NCI-H187 treated with DMSO at 0.1 percent for 48 hours (cell line): Measurements from ENCODE around the gene ATRNL1.
"Not testable (repeated sequence)": the region's sequence is repeated elsewhere in the genome, so short reads cannot be mapped to it uniquely, and the experiment has no call there.

ENCODE experiments used
- DNase-seq: peaks from one replicate; lab custom pipeline; 2025; lab: John Stamatoyannopoulos, UW

Gene ATRNL1

DNA sequence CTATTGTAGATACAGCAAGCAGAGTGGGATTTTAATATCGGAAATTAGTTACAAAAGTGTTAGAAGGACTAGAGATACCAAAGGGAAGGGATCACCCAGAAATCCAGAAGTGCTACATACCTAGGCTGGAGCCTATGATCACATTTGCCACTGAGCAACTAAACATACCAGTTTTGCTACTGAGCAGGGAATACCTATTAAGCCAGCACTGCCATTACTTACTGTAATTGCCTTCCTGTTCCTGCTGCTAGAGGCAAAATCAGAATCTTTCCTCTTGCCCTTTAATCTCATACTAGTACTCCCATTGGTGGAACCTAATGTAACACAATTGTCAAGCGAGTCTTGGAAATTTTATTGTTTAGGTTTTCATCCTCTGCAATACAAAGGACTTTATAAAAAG lies 121.7 kb downstream of the ATRNL1 start:
- DNase-seq = no peak

DNA sequence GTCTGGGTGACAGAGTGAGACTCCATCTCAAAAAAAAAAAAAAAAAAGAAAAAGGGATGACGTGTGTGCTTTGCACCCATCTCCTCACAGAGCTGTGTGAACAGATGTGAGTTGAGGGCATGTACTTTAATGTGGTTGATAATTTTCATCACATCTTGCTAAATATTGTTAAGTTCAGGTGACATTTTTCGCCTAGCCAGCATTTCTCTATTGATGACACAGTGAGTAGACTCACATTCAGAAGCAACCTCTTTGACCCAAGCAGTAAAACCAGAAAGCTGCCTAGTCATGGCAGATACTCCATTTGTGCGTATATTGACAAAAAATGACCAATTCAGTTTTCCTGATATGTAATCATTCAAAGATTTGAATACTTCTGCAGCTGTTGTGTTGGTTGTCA lies 126.0 kb downstream of the ATRNL1 start:
- DNase-seq = no peak

DNA sequence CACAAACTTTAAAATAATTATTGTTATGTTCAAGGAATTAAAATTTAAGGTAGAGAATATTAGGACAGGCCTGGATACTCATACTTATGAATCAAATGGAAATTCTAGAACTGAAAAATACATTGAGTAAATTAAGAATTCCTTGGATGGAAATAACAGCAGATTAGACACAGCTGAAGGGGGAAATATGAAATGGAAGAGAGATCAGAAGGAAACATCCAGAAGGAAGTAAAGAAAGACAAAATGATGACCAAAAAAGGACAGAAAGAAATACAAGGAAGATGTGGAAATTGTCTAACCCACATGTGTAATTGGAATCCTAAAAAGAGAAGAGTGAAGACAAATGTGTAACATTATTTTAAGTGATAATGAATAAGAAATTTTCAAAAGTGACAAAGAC lies 128.9 kb downstream of the ATRNL1 start:
- no peak for DNase-seq

DNA sequence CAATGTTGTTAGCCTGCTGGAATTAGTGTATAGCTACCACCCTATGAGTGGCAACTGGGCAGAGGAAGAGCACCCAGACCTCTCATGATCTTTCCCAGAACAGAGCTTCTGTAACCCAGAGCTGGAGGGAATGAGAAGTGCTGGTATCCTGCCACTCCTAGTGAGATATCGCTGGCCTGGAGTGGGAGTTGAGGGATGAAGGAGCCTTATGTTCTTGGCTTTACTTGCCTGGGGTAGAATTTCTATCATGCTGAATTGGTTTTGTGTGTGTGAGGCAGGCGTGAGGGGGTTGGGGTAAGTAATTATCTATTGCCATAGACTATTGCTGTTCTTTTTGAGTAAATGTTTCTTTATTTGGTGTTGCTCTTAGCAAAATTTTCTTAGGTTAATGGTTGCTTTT lies 146.6 kb downstream of the ATRNL1 start:
- DNase-seq = no peak

DNA sequence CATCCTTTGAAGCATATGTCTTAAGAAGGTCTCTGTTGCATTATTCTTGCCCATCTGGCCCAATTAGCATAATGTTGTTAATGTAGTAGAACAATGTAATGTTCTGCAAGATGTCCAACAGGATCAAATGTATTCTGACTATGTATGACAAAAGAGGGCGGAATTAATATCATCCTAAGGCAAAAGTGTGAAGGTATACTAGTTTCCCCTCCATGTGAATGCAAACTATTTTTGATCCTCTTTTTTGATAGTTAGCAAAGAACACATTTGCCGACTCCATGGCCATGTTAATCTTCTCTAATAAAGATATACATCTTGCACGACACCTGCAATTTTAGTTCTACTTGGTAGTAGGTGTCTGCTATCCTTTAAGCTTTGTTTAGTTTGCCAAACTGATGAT lies 157.6 kb downstream of the ATRNL1 start:
- DNase-seq = no peak

DNA sequence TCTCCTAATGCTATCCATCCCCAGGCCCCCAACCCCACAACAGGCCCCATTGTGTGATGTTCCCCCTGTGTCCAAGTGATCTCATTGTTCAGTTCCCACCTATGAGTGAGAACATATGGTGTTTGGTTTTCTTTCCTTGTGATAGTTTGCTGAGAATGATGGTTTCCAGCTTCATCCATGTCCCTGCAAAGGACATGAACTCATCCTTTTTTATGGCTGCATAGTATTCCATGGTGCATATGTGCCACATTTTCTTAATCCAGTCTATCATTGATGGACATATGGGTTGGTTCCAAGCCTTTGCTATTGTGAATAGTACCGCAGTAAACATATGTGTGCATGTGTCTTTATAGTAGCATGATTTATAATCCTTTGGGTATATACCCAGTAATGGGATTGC lies 160.6 kb downstream of the ATRNL1 start:
- not testable (repeated sequence) for DNase-seq

DNA sequence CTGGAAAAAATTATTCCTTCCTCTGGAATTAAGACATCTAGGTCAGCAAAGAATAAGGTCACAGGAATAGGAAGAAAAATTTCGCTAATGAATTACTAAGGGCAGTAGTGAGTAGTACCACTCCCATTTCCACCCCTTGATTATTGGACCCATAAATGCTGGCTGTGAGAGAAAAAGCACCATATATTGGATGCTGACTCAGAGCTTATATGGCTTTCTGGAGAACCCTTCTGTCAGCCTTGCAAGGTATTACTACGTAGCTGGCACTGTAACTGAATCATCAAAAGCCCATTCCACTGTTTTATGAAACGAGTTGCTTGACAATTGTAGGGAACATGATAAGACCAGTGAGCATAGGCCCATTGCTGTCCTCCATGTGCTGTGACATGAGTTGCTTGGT lies 179.3 kb downstream of the ATRNL1 start:
- no peak for DNase-seq

DNA sequence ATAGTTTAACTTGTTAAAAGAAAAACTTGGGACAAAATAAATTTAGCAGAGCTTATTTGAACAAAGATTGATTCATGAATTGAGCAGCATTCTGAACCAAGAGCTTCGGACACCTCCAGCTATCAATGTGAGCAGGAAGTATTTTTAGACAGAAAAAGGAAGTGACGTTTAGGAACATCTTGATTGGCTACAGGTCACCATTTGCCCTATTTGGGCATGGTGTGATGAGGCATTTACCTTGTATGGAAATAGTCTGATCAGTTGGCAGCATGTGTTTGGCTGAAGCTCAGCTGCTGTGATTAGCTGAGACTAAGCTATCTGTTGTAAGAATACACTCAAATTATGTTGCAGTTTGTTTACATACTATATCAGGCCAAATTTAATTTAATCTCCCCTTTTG lies 185.1 kb downstream of the ATRNL1 start:
- no peak for DNase-seq

DNA sequence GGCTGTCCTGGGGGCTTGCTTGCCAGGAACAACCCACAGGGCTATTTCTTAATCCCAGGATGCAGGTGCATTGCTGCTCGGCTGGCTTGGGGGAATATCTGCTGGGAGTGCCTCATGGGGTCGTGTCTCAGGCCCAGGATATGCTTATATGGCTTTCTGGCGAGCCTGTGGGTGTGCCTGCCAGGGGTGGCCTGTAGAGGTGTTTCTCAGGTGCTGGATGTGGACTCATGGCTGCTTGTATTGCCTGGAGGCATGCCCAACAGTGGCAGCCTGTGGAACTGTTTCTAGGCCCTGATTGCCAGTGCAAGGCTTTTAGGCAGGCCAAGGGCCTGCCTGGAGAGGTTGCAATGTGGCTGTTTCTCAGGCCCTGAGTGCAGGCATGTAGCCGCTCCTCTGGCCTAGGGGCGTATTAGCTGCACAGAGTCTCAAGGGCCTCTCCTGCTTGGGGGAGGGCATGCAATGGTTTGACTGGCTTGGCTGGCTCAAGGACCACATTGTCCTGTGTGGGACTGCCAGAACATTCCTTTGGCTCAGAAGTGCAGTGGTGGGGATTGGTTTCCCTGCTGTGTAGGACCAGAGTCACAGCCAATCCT lies 202.1 kb downstream of the ATRNL1 start:
- no peak for DNase-seq

DNA sequence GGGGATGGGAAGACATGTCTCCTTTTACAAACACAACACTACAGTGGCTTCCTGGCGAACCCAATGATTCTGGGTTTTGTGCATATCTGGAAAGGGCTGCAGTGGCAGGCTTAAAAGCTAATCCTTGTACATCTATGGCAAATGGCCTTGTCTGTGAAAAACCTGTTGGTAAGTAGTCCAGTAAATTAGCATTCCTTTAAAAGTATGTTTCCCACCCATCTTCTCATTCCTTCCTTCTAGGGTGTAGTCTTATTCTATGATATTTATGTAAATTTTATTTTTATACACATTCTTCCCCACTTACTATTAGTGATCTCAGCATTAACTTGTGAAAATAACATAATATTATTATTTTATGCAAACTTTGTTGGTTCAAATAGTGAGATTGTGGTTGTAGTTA lies 206.9 kb downstream of the ATRNL1 start:
- DNase-seq = no peak

DNA sequence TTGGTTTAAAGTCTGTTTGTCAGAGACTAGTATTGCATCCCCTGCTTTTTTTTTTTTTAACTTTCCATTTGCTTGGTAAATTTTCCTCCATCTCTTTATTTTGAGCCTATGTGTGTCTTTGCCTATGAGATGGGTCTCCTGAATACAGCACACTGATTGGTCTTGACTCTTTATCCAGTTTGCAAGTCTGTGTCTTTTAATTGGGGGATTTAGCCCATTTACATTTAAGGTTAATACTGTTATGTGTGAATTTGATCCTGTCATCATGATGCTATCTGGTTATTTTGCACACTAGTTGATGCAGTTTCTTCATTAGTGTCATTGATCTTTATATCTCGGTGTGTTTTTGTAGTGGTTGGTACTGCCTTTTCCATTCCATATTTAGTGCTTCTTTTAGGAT lies 226.5 kb downstream of the ATRNL1 start:
- not testable (repeated sequence) for DNase-seq

DNA sequence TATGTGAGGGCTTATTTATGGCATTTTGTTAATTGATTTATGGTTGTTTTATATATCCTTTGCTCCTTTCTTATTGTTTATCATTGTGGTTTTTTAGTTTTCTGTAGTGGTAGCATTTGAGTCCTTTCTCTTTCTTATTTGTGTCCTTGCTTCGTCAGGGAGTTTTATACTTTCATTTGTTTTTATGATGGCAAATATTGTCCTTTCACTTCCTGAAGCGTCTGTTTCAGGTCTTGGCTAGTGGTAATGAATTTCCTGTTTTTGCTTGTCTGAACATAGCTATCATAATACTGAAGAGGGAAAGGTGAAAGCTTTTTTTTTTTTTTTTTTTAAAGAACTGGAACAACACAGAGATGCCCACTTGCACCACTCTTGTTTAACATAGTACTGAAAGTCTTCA lies 228.2 kb downstream of the ATRNL1 start:
- no peak for DNase-seq

DNA sequence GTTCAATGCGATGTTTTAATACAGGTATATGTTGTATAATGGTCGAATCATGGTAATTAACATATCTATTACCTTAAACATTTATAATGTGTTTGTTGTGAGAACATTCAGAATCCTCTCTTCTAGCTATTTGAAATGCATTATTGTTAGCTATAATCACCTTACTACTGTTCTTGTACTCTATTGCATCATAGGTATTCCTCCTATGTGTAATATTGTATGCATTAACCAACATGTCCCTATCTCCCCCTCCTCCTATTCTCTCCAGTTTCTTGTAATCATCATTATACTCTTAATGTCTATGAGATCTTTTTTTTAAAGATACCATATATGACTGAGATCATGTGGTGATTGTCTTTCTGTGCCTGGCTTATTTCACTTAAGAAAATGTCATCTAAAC lies 235.2 kb downstream of the ATRNL1 start:
- DNase-seq = no peak

DNA sequence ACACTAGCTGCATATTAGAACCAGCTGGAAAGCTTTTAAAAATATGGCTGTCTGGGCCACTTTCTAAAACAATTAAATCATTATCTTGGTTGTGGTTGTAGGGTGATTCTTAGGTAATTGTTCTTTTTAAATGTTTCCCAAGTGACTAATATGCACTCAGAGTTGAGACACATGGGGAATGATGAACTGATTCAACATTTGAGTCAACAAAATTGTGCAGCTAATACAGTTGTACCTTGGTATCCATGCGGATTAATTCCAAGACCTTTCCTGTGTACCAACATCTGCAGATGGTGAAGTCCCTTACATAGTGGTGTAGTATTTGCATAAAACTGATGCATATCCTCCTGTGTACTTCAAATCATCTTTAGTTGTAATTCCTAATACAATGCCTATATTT lies 242.2 kb downstream of the ATRNL1 start:
- no peak for DNase-seq

DNA sequence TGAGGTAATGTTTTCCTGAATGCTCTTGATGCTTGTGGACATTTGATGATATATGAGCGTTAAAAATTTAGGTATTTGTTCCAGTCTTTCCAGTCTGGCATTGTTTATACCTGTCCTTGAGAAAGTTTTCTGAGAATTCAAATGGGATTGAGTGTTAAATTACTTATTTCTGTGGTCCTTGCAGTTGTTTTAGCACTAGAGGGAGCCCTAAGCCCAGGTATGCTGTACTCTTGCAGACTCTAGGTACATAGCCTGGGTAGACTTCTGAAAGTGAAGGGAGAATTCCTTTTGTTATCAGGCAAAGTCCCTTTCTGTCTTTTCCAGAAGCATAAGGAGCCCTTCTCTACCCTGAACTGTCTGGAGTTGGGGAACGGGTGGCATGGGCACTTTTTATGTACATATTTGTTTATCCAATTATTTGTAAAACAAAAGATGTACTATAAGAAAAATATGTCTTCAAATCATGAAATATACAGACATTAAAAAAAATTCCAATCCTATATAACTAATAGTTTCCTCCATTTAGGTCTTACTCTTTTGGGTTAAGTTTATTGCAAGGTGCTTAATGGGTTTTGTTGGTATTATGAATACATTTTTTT lies 262.1 kb downstream of the ATRNL1 start:
- no peak for DNase-seq

DNA sequence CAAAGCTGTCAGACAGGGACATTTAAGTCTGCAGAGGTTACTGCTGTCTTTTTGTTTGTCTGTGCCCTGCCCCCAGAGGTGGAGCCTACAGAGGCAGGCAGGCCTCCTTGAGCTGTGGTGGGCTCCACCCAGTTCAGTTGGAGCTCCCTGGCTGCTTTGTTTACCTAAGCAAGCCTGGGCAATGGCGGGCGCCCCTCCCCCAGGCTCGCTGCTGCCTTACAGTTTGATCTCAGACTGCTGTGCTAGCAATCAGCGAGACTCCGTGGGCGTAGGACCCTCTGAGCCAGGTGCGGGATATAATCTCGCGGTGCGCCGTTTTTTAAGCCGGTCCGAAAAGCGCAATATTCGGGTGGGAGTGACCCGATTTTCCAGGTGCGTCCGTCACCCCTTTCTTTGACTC lies 274.8 kb downstream of the ATRNL1 start:
- DNase-seq = not testable (repeated sequence)

DNA sequence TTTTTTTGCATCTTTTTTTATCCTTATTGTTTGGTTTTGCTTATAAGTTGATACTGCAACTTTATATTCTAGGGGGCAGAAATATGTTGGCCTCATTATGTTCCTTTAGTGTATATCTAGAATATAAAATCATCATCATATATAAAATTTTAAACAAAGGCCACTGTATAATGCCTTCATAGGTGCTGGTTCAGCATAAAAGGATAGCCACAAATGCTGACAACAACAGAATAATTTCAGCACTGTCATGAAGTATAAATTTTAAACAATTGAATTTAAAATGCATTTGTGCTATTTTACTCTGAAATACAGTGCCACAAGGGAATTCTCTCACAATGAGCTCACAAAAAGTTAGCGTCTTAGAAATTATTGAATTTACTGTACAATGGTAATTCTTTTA lies 285.9 kb downstream of the ATRNL1 start:
- DNase-seq = no peak

DNA sequence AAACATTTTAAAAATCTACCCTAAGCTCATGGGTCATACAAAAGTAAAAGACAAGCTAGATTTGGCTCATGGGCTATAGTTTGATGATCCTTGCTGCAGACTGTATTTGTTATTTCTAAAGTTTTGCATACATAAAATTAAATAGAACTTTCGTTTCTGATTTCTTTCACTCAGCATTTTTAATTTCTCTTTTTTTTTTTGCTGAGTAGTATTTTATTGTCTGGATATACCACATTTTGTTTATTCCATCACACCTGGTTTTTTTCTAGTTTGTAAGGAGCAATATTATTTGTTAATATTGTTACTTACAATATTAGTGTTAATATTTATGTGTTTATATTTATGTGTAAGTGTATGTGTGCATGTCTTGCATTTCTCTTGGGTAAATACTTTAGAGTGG lies 291.5 kb downstream of the ATRNL1 start:
- no peak for DNase-seq

DNA sequence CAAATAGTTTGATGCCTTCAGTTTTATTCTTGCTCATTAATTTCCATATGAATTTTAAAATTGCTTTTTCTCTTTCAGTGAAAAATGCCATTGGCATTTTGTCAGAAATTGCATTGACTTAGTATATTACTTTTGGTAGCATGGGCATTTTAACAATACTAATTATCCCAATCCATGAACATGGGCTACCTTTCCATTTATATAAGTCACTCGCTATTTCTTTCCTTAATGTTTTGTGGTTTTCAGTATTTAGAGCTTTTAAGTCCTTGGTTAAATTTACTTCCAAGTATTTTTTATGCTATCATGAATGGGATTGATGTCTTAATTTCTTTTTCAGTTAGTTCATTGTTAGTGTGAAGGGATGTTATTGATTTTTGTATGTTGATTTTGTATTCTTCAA lies 297.4 kb downstream of the ATRNL1 start:
- DNase-seq = no peak

DNA sequence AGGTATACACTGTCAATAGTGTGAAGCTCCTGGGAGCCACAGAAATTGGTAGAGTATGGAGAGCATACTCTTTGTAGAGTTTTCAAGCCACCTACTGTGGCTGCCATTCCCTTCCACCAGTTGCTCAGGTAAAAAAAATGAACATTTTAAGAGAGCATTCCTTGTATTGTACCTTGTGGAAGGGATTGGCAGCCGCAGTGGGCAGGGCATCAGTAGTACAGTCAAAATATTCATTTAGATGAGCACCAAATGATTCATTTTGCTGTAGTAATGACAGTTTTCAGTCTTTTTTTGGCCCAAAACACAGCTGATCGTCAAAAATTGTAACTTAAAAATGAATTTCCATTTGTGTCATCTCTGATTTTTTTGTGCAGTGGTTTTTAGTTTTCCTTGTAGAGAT lies 304.9 kb downstream of the ATRNL1 start:
- no peak for DNase-seq

DNA sequence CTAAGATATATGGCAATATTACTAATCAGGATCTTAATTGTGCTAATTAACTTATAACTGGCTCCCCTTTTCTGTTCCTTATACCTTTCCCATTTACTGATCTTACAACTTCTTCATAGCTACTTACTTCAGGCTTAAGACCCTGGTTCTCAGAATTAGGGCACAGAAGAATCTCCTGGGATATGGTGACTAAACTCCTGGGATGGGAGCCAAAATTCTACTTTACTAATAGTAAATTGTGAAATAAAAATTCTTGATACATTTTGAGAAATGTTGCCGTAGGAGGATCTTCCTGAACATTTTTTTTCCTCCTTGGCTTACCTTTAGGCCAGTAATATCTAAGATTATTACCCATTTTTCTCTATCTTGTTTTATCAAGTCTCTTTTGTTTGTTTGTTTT lies 309.5 kb downstream of the ATRNL1 start:
- DNase-seq = no peak

DNA sequence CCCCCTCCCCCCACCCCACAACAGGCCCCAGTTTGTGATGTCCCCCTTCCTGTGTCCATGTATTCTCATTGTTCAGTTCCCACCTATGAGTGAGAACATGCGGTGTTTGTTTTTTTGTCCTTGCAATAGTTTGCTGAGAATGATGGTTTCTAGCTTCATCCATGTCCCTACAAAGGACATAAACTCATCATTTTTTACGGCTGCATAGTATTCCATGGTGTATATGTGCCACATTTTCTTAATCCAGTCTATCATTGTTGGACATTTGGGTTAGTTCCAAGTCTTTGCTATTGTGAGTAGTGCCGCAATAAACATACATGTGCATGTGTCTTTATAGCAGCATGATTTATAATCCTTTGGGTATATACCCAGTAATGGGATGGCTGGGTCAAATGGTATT lies 312.7 kb downstream of the ATRNL1 start:
- not testable (repeated sequence) for DNase-seq

DNA sequence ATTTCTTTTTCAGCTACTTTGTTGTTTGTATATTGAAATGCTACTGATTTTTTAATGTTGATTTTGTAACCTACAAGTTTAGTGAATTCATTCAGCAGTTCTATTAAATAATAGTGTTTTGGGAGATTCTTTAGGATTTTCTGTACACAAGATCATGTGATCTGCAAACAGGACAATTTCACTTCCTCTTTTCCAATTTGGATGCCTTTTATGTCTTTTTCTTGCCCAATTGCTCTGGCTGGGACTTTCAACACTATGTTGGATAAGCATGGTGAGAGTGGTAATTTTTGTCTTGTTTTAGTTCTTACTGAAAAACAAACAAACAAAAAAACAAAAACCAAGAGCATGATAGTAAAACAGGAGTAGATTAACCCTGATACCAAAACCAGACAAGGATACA lies 316.2 kb downstream of the ATRNL1 start:
- no peak for DNase-seq

DNA sequence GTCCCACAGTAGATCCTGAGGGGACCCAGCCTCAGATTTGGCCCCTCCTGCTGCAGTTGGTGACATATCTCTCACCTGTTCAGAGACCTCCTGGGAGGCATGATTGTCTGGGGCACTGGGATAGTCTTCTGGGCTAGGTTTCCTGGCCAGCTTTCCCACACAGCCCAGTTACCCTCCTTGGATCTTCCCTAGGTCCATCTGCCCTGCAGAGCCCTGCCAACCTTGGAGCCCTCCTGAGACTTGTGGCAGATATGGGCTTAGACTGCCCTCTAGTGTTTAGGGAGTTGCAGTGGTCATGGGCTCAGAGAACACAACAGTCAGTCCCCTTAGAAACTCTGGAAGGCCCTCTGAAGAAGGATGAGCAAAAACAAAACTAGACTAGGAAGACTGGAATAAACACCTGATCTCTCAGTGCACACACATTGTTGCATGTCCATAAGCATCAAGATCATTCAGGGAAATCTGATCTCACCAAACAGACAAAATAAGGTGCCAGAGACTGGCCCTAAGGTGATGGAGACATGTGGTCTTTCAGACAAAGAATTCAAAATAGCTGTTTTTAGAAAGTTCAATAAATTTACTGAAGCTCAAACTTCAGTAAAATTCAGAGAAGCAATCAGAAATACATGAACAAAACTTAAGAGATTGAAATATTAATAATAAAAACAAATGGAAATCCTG lies 324.6 kb downstream of the ATRNL1 start:
- no peak for DNase-seq
